Astrocyte (in vitro differentiated cells and primary cell): ENCODE measurements around the gene NOS1AP.

Experiments
- CTCF ChIP-seq: IDR thresholded peaks from 2 replicates; pipeline ENCODE4 v1.5.1; 2011; ENCODE audit warnings: low read depth, mild to moderate bottlenecking, inconsistent platforms, low read length, moderate library complexity; ENCODE audit not compliant: insufficient read depth
- EZH2 ChIP-seq: IDR thresholded peaks from 2 replicates; pipeline ENCODE4 v1.6.1; 2012; ENCODE audit warnings: mild to moderate bottlenecking, low read length, inconsistent platforms; ENCODE audit not compliant: insufficient read depth

GRCh38 chr1:162218975-162219374 lies 149.5 kb downstream of the NOS1AP start:
- TF ChIP-seq CTCF (no peak), EZH2 (no peak)
